Measurements from ENCODE around the gene ADD1. TPM values are rescaled to one million over a fixed set of nuclear protein-coding genes. Genes with fewer than 3 reads are reported as not detected.
"Not testable (repeated sequence)": the region's sequence is repeated elsewhere in the genome, so short reads cannot be mapped to it uniquely, and the experiment has no call there.

ADD1 gene
- total RNA-seq, 1 experiment from 2014 or later = 163 TPM

GRCh38 chr4:2958446-2958845, 114.8 kb downstream of the ADD1 start:
- no peak overlapping the region for H2BK20ac ChIP-seq (ENCODE audit: low read depth, low read length, poor library complexity, severe bottlenecking)
- no peak overlapping the region for H4K8ac ChIP-seq (replicated peaks; ENCODE audit: insufficient read length, low read depth, low read length)
- Mint-ChIP-seq H3K27me3 (ENCODE audit: low read depth) (no peaks in the 10 kb centered on the region), H3K27ac (peak overlapping the region in 1 of 3 experiments; percentile 76; a peak in 2 of 7 replicates), H3K4me3 (no peak overlapping the region; a peak in 1 of 5 replicates), H3K4me1 (peaks cover 10 to 18% of the 10 kb centered on the region in 2 experiments), H3K36me3 (ENCODE audit: insufficient read depth in 1 of 3, low read depth in 3 of 3) (peaks cover 62 to 66% (median 62%) of the 10 kb centered on the region in 3 experiments), H3K9me3 (peaks cover 33 to 35% of the 10 kb centered on the region in 2 experiments)
- no peak overlapping the region for H3K18ac ChIP-seq (ENCODE audit: insufficient read length, low read depth, low read length)
- no peaks in the 10 kb centered on the region for H3K79me1 ChIP-seq (ENCODE audit: insufficient read depth, low read depth, low read length, poor library complexity, severe bottlenecking)
- no peaks in the 10 kb centered on the region for H3K79me2 ChIP-seq (ENCODE audit: insufficient read depth, low read length)
- H3K23me2 ChIP-seq (ENCODE audit: insufficient read length, low read depth, low read length, poor library complexity, severe bottlenecking) = no peaks in the 10 kb centered on the region
- no peak overlapping the region for H3K4me2 ChIP-seq (ENCODE audit: insufficient read depth, insufficient read length, low read length)
- H3K27ac ChIP-seq (ENCODE audit: insufficient read length, low read depth, low read length) = no peak overlapping the region
- no peak overlapping the region for H3K4ac ChIP-seq (ENCODE audit: low read depth, low read length)
- H2BK5ac ChIP-seq (ENCODE audit: insufficient read length, low read length) = no peak overlapping the region
- no peak overlapping the region for H4K5ac ChIP-seq (ENCODE audit: insufficient read length, low read depth, low read length)
- no peak overlapping the region for H2BK120ac ChIP-seq (ENCODE audit: low read depth, low read length, poor library complexity, severe bottlenecking)
- H4K20me1 ChIP-seq (ENCODE audit: control insufficient read depth, insufficient read depth, insufficient read length) = no peaks in the 10 kb centered on the region
- no peak overlapping the region for H2BK12ac ChIP-seq (ENCODE audit: insufficient read length, low read depth, low read length)
- no peak overlapping the region for H3K23ac ChIP-seq (ENCODE audit: insufficient read length, low read depth, low read length)
- H3K9me3 ChIP-seq (ENCODE audit: control insufficient read depth, low read depth, low read length) = peaks cover 14% of the 10 kb centered on the region
- H3K14ac ChIP-seq (ENCODE audit: insufficient read depth, low read length) = no peak overlapping the region
- no peak overlapping the region for H2AK5ac ChIP-seq (ENCODE audit: insufficient read length, low read length)
- no peak for DNase-seq
- H3K27me3 ChIP-seq (ENCODE audit: insufficient read depth, low read length) = no peaks in the 10 kb centered on the region
- no CpG with 5 or more reads among the region's 9 CpGs for WGBS (ENCODE audit: extremely low coverage, insufficient read length, low lambda C conversion rate)
- no peak overlapping the region for H3K56ac ChIP-seq (ENCODE audit: insufficient read length, low read depth, low read length)
- H3K4me1 ChIP-seq (ENCODE audit: insufficient read depth, low read length) = no peaks in the 10 kb centered on the region
- no peak overlapping the region for H4K91ac ChIP-seq (ENCODE audit: insufficient read length, low read depth, low read length)
- H3T11ph ChIP-seq (ENCODE audit: low read length) = no peak overlapping the region
- H2BK15ac ChIP-seq (ENCODE audit: low read depth, low read length) = no peak overlapping the region
- no peak overlapping the region for H3K9ac ChIP-seq (ENCODE audit: extremely low read depth, insufficient read length, low read length)
- TF ChIP-seq CTCF (conservative IDR thresholded peaks at IDR 0.05) = no peak
- H2AFZ ChIP-seq (ENCODE audit: low read length) = no peak overlapping the region

- not testable (repeated sequence) for H2AK5ac ChIP-seq (ENCODE audit: insufficient read length, low read length); H3T11ph ChIP-seq (ENCODE audit: low read length); H3K18ac ChIP-seq (ENCODE audit: insufficient read length, low read depth, low read length); H3K23me2 ChIP-seq (ENCODE audit: insufficient read length, low read depth, low read length, poor library complexity, severe bottlenecking); H3K4me2 ChIP-seq (ENCODE audit: insufficient read depth, insufficient read length, low read length); H3K79me1 ChIP-seq (ENCODE audit: insufficient read depth, low read depth, low read length, poor library complexity, severe bottlenecking); H2BK15ac ChIP-seq (ENCODE audit: low read depth, low read length); H3K4me1 ChIP-seq (ENCODE audit: insufficient read depth, low read length); H3K27me3 ChIP-seq (ENCODE audit: insufficient read depth, low read length); H4K8ac ChIP-seq (replicated peaks; ENCODE audit: insufficient read length, low read depth, low read length); H4K5ac ChIP-seq (ENCODE audit: insufficient read length, low read depth, low read length); H3K4me3 Mint-ChIP-seq; DNase-seq; H2BK20ac ChIP-seq (ENCODE audit: low read depth, low read length, poor library complexity, severe bottlenecking); H3K23ac ChIP-seq (ENCODE audit: insufficient read length, low read depth, low read length); H3K14ac ChIP-seq (ENCODE audit: insufficient read depth, low read length); H2BK120ac ChIP-seq (ENCODE audit: low read depth, low read length, poor library complexity, severe bottlenecking); H2BK5ac ChIP-seq (ENCODE audit: insufficient read length, low read length); H2BK12ac ChIP-seq (ENCODE audit: insufficient read length, low read depth, low read length); H3K4ac ChIP-seq (ENCODE audit: low read depth, low read length); H3K9ac ChIP-seq (ENCODE audit: extremely low read depth, insufficient read length, low read length); H3K56ac ChIP-seq (ENCODE audit: insufficient read length, low read depth, low read length); H3K27ac ChIP-seq (ENCODE audit: insufficient read length, low read depth, low read length); H4K20me1 ChIP-seq (ENCODE audit: control insufficient read depth, insufficient read depth, insufficient read length); H3K27ac Mint-ChIP-seq; H2AFZ ChIP-seq (ENCODE audit: low read length); H4K91ac ChIP-seq (ENCODE audit: insufficient read length, low read depth, low read length); H3K79me2 ChIP-seq (ENCODE audit: insufficient read depth, low read length)
- H3K9me3 Mint-ChIP-seq = peaks cover 18 to 23% of the 10 kb centered on the region in 2 experiments
- H3K4me1 Mint-ChIP-seq = peaks cover 15 to 23% of the 10 kb centered on the region in 2 experiments
- peaks cover 13% of the 10 kb centered on the region for H3K27me3 Mint-ChIP-seq (ENCODE audit: low read depth)
- peaks cover 42 to 46% (median 43%) of the 10 kb centered on the region in 3 experiments for H3K36me3 Mint-ChIP-seq (ENCODE audit: insufficient read depth in 1 of 3, low read depth in 3 of 3)
- no CpG with 5 or more reads among the region's 4 CpGs for WGBS (ENCODE audit: extremely low coverage, insufficient read length, low lambda C conversion rate)
- peaks cover 12% of the 10 kb centered on the region for H3K9me3 ChIP-seq (ENCODE audit: control insufficient read depth, low read depth, low read length)
These were observed 116.8 kb downstream of the ADD1 start for GRCh38 chr4:2960450-2960849.
